WTC11 (cell line): ENCODE results near the gene WNT2. TPM values are rescaled to one million over a fixed set of nuclear protein-coding genes. Genes with fewer than 3 reads are reported as not detected.

Experiments used
- ATAC-seq: fragments of 200-7000 bp; cut with Tn5 transposase; 2 replicates; pipeline ENCODE4 v1.10.0; 2021; ENCODE audit warnings: mild to moderate bottlenecking, moderate library complexity
- CTCF ChIA-PET: fragments of 300-600 bp; sonication (Branson Sonifier 250); formaldehyde crosslinking; loops from one replicate; lab custom pipeline; 2021; ENCODE audit warnings: antibody characterized with exemption; lab: Charles Lee
- POLR2A ChIA-PET: fragments of 350-600 bp; sonication (Branson Sonifier 250); formaldehyde crosslinking; loops from one replicate; lab custom pipeline; 2021; ENCODE audit warnings: antibody characterized with exemption; lab: Charles Lee
- DNase-seq: peaks from one replicate; pipeline ENCODE4 v3.0.0; 2021; ENCODE audit warnings: low spot score
- H3K27ac Mint-ChIP-seq: 2 replicates; pipeline ENCODE4 v1.8.0; 2021; ENCODE audit warnings: mixed read lengths
- H3K27me3 Mint-ChIP-seq: 2 replicates; pipeline ENCODE4 v1.8.0; 2021; ENCODE audit warnings: low read depth, mild to moderate bottlenecking, moderate library complexity, mixed read lengths
- H3K36me3 Mint-ChIP-seq: 2 replicates; pipeline ENCODE4 v1.8.0; 2021; ENCODE audit warnings: mixed read lengths
- H3K4me1 Mint-ChIP-seq: 2 replicates; pipeline ENCODE4 v1.8.0; 2022; ENCODE audit warnings: mixed read lengths
- H3K4me3 Mint-ChIP-seq: 2 replicates; pipeline ENCODE4 v1.8.0; 2021; ENCODE audit warnings: mild to moderate bottlenecking, moderate library complexity, mixed read lengths
- H3K9me3 Mint-ChIP-seq: 2 replicates; pipeline ENCODE4 v1.8.0; 2021; ENCODE audit warnings: mixed read lengths
- ATF6 ChIP-seq: sonication (generic); formaldehyde crosslinking; IDR thresholded peaks from 2 replicates; pipeline ENCODE4 v1.8.1; 2023; ENCODE audit warnings: mild to moderate bottlenecking, missing genetic modification reagents
- CBFB ChIP-seq: sonication (generic); formaldehyde crosslinking; IDR thresholded peaks from 2 replicates; pipeline ENCODE4 v1.8.1; 2022; ENCODE audit warnings: mild to moderate bottlenecking, low read depth, missing genetic modification reagents
- E2F5 ChIP-seq: sonication (generic); formaldehyde crosslinking; IDR thresholded peaks from 2 replicates; pipeline ENCODE4 v1.8.1; 2022; ENCODE audit warnings: mild to moderate bottlenecking, moderate library complexity, missing genetic modification reagents
- ERG ChIP-seq: fragments of 250-450 bp; sonication (Bioruptor Pico); IDR thresholded peaks from 2 replicates; pipeline ENCODE4 v1.8.0; 2021; ENCODE audit warnings: mild to moderate bottlenecking
- ETV6 ChIP-seq: sonication (generic); formaldehyde crosslinking; IDR thresholded peaks from 2 replicates; pipeline ENCODE4 v1.8.1; 2022; ENCODE audit warnings: mild to moderate bottlenecking, missing genetic modification reagents
- FOXJ3 ChIP-seq: sonication (generic); formaldehyde crosslinking; IDR thresholded peaks from 2 replicates; pipeline ENCODE4 v1.9.0; 2021; ENCODE audit warnings: missing genetic modification reagents, mild to moderate bottlenecking, borderline replicate concordance
- FOXP1 ChIP-seq: sonication (generic); formaldehyde crosslinking; IDR thresholded peaks from 2 replicates; pipeline ENCODE4 v1.8.0; 2022; ENCODE audit warnings: missing genetic modification reagents, mild to moderate bottlenecking, moderate library complexity, borderline replicate concordance
- MAX ChIP-seq: sonication (generic); formaldehyde crosslinking; IDR thresholded peaks from 2 replicates; pipeline ENCODE4 v1.8.0; 2022; ENCODE audit warnings: mild to moderate bottlenecking, missing genetic modification reagents
- NFYB ChIP-seq: sonication (generic); formaldehyde crosslinking; conservative IDR thresholded peaks from 2 replicates; pipeline ENCODE4 v1.8.0; 2022; ENCODE audit warnings: low read depth, missing genetic modification reagents
- RORB ChIP-seq: fragments of 250-450 bp; sonication (Bioruptor Pico); IDR thresholded peaks from 2 replicates; pipeline ENCODE4 v1.9.0; 2021; ENCODE audit warnings: mild to moderate bottlenecking
- TEAD4 ChIP-seq: sonication (generic); formaldehyde crosslinking; IDR thresholded peaks from 2 replicates; pipeline ENCODE4 v1.8.0; 2022; ENCODE audit warnings: mild to moderate bottlenecking, missing genetic modification reagents
- ZBTB21 ChIP-seq: sonication (generic); formaldehyde crosslinking; IDR thresholded peaks from 2 replicates; pipeline ENCODE4 v1.8.1; 2023; ENCODE audit warnings: mild to moderate bottlenecking, missing genetic modification reagents, borderline replicate concordance
- ZBTB43 ChIP-seq: sonication (generic); formaldehyde crosslinking; IDR thresholded peaks from 2 replicates; pipeline ENCODE4 v1.8.1; 2023; ENCODE audit warnings: mild to moderate bottlenecking, missing genetic modification reagents
- ZNF121 ChIP-seq: sonication (generic); formaldehyde crosslinking; IDR thresholded peaks from 2 replicates; pipeline ENCODE4 v1.8.0; 2023; ENCODE audit warnings: missing genetic modification reagents
- ZNF317 ChIP-seq: sonication (generic); formaldehyde crosslinking; IDR thresholded peaks from 2 replicates; pipeline ENCODE4 v1.8.1; 2023; ENCODE audit warnings: low read depth, mild to moderate bottlenecking, moderate library complexity, missing genetic modification reagents, borderline replicate concordance
- ZNF423 ChIP-seq: fragments of 250-450 bp; sonication (Bioruptor Pico); IDR thresholded peaks from 2 replicates; pipeline ENCODE4 v2.1.2; 2022; ENCODE audit warnings: mild to moderate bottlenecking, moderate library complexity
- ZNF425 ChIP-seq: fragments of 250-450 bp; sonication (Bioruptor Pico); conservative IDR thresholded peaks from 2 replicates; pipeline ENCODE4 v1.9.0; 2021; ENCODE audit warnings: mild to moderate bottlenecking
- ZNF512 ChIP-seq: sonication (generic); formaldehyde crosslinking; IDR thresholded peaks from 2 replicates; pipeline ENCODE4 v1.8.1; 2022; ENCODE audit warnings: missing genetic modification reagents, borderline replicate concordance
- total RNA-seq: library from RNA; stranded (reverse); gene quantifications from 3 replicates; pipeline ENCODE4 v1.2.3, GENCODE V29; 2021

The WNT2 gene
- total RNA-seq, 1 experiment from 2014 or later, result not detected

GRCh38 chr7:117283779-117284178, 39.1 kb downstream of the WNT2 start (continued):
- TF ChIP-seq E2F5 (CRISPR knock-in tag) (no peak), RORB (no peak), ETV6 (CRISPR knock-in tag) (no peak)

GRCh38 chr7:117283371-117283770, 39.5 kb downstream of the WNT2 start:
- ChIA-PET POLR2A (no interaction called here), CTCF (no interaction called here)
- TF ChIP-seq TEAD4 (CRISPR knock-in tag), result no peak
- no peak for TF ChIP-seq CBFB (CRISPR knock-in tag)
- no peak for TF ChIP-seq ERG
- no peak for TF ChIP-seq ZNF512 (CRISPR knock-in tag)
- TF ChIP-seq ZNF425 (CRISPR knock-in tag), result no peak
- no peak for TF ChIP-seq ATF6 (CRISPR knock-in tag)
- TF ChIP-seq FOXJ3 (CRISPR knock-in tag), result no peak
- no peak for TF ChIP-seq ZBTB21 (CRISPR knock-in tag)
- Mint-ChIP-seq H3K4me3 (no peak overlapping the region), H3K36me3 (no peaks in the 10 kb centered on the region), H3K27ac (no peak overlapping the region), H3K9me3 (no peaks in the 10 kb centered on the region), H3K4me1 (no peaks in the 10 kb centered on the region), H3K27me3 (no peaks in the 10 kb centered on the region)
- no peak for ATAC-seq
- no peak for DNase-seq

- H3K4me1 Mint-ChIP-seq, result no peaks in the 10 kb centered on the region
- ATAC-seq, result no peak
- CTCF ChIA-PET, result no interaction called here
- DNase-seq, result no peak
- no peaks in the 10 kb centered on the region for H3K27me3 Mint-ChIP-seq
- no peak overlapping the region for H3K4me3 Mint-ChIP-seq
- H3K36me3 Mint-ChIP-seq, result no peaks in the 10 kb centered on the region
- no peaks in the 10 kb centered on the region for H3K9me3 Mint-ChIP-seq
- POLR2A ChIA-PET, result no interaction called here
- TF ChIP-seq E2F5 (CRISPR knock-in tag) (no peak), ETV6 (CRISPR knock-in tag) (no peak), ZBTB43 (CRISPR knock-in tag) (no peak), CBFB (CRISPR knock-in tag) (no peak), RORB (no peak), NFYB (CRISPR knock-in tag) (no peak), ZNF317 (CRISPR knock-in tag) (no peak), ERG (no peak), ZNF121 (CRISPR knock-in tag) (no peak), FOXP1 (no peak), ZNF423 (no peak), MAX (CRISPR knock-in tag) (no peak)
- H3K27ac Mint-ChIP-seq, result no peak overlapping the region
These were observed 40.5 kb downstream of the WNT2 start for GRCh38 chr7:117282239-117282812.
